Measurements from ENCODE around the gene CYB5D1.

The CYB5D1 gene

GRCh38 chr17:7848739-7849129 lies 9.1 kb upstream of the CYB5D1 start:
- H3K9me3 Mint-ChIP-seq: no peaks in the 10 kb centered on the region
- no peak overlapping the region for H3K4me3 Mint-ChIP-seq
- H3K27me3 Mint-ChIP-seq (ENCODE audit: low read depth): no peaks in the 10 kb centered on the region
- peaks cover 49% of the 10 kb centered on the region for H3K36me3 Mint-ChIP-seq (ENCODE audit: low read depth)
- no peak overlapping the region for H3K27ac Mint-ChIP-seq
- TF ChIP-seq CTCF (IDR thresholded peaks at IDR 0.05; ENCODE audit: unreplicated experiment in 3 of 3): no peak
- H3K4me1 Mint-ChIP-seq: no peaks in the 10 kb centered on the region

DNA sequence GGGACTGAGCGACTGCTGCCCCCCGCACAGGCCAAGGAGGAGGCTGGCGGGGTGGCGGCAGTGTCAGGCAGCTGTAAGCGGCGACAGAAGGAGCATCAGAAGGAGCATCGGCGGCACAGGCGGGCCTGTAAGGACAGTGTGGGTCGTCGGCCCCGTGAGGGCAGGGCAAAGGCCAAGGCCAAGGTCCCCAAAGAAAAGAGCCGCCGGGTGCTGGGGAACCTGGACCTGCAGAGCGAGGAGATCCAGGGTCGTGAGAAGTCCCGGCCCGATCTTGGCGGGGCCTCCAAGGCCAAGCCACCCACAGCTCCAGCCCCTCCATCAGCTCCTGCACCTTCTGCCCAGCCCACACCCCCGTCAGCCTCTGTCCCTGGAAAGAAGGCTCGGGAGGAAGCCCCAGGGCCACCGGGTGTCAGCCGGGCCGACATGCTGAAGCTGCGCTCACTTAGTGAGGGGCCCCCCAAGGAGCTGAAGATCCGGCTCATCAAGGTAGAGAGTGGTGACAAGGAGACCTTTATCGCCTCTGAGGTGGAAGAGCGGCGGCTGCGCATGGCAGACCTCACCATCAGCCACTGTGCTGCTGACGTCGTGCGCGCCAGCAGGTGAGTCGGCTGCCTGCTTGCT lies 8.6 kb upstream of the CYB5D1 start:
- H3K4me3 Mint-ChIP-seq: no peak overlapping the region
- no peak for TF ChIP-seq CTCF (IDR thresholded peaks at IDR 0.05; ENCODE audit: unreplicated experiment in 3 of 3)
- H3K4me1 Mint-ChIP-seq: no peaks in the 10 kb centered on the region
- H3K36me3 Mint-ChIP-seq (ENCODE audit: low read depth): peaks cover 54% of the 10 kb centered on the region
- no peaks in the 10 kb centered on the region for H3K9me3 Mint-ChIP-seq
- no peak overlapping the region for H3K27ac Mint-ChIP-seq
- no peaks in the 10 kb centered on the region for H3K27me3 Mint-ChIP-seq (ENCODE audit: low read depth)

DNA sequence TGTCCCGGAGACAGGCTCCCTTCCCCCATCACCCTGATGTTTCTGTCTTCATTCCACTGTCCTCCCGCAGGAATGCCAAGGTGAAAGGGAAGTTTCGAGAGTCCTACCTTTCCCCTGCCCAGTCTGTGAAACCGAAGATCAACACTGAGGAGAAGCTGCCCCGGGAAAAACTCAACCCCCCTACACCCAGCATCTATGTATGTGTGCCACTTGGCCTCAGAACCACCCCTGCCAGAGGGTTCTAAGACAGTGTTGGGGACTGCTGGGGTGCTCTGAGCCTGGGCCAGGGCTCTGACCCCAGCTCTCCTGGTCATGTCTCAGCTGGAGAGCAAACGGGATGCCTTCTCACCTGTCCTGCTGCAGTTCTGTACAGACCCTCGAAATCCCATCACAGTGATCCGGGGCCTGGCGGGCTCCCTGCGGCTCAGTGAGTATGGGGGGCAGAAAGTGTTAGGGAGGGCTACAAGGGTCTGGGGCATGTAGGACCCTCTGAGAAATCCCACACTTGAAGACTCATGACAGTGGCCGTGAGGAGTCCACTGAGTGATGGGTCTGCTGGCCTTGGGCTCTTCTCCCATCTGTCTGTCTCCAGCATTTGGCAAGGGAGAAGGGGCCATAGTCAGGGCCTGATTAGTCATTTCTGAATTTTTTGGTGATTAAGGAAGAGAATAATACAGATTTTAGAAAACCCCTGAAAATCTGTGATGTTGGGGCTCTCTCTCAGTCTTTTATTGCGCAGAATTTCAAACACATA lies 7.9 kb upstream of the CYB5D1 start:
- Mint-ChIP-seq H3K27me3 (ENCODE audit: low read depth) (no peaks in the 10 kb centered on the region), H3K36me3 (ENCODE audit: low read depth) (peaks cover 54% of the 10 kb centered on the region), H3K4me1 (peaks cover under 1% of the 10 kb centered on the region), H3K27ac (no peak overlapping the region), H3K9me3 (no peaks in the 10 kb centered on the region), H3K4me3 (peak overlapping the region in 1 of 3 experiments; percentile 21)
- no peak for TF ChIP-seq CTCF (IDR thresholded peaks at IDR 0.05; ENCODE audit: unreplicated experiment in 3 of 3)

GRCh38 chr17:7850701-7851437 lies 6.9 kb upstream of the CYB5D1 start:
- H3K27ac Mint-ChIP-seq: no peak overlapping the region
- peaks cover 57% of the 10 kb centered on the region for H3K36me3 Mint-ChIP-seq (ENCODE audit: low read depth)
- H3K4me1 Mint-ChIP-seq: peaks cover 5% of the 10 kb centered on the region
- no peak overlapping the region for H3K4me3 Mint-ChIP-seq
- no peaks in the 10 kb centered on the region for H3K9me3 Mint-ChIP-seq
- peaks cover 3% of the 10 kb centered on the region for H3K27me3 Mint-ChIP-seq (ENCODE audit: low read depth)
- no peak for TF ChIP-seq CTCF (IDR thresholded peaks at IDR 0.05; ENCODE audit: unreplicated experiment in 3 of 3)

DNA sequence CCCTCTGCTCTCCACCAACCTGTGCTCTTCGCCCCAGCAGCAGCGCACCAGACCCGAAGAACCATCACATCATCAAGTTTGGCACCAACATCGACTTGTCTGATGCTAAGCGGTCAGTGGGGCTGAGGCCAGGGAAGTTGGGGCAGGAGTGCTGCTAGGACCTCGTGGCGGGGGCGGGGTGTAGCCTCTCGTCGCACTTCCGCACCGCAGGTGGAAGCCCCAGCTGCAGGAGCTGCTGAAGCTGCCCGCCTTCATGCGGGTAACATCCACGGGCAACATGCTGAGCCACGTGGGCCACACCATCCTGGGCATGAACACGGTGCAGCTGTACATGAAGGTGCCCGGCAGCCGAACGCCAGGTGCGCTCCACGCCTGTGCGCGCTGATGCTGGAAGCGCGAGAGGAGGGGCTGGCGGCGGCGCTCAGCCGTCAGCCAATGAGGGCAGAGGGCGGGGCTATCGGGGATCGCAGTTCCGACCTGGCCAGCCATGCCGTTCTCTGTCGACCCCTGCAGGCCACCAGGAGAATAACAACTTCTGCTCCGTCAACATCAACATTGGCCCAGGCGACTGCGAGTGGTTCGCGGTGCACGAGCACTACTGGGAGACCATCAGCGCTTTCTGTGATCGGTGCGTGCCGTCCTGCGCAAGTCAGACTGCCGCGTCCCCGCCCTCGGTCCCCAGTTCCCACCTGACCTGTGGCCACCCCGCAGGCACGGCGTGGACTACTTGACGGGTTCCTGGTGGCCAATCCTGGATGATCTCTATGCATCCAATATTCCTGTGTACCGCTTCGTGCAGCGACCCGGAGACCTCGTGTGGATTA lies 6.2 kb upstream of the CYB5D1 start:
- peaks cover 5% of the 10 kb centered on the region for H3K4me1 Mint-ChIP-seq
- H3K27ac Mint-ChIP-seq: no peak overlapping the region
- H3K36me3 Mint-ChIP-seq (ENCODE audit: low read depth): peaks cover 54% of the 10 kb centered on the region
- H3K27me3 Mint-ChIP-seq (ENCODE audit: low read depth): peaks cover 3% of the 10 kb centered on the region
- peak overlapping the region in 2 of 3 experiments; percentile 35 to 63 for H3K4me3 Mint-ChIP-seq
- TF ChIP-seq CTCF (IDR thresholded peaks at IDR 0.05; ENCODE audit: unreplicated experiment in 3 of 3): peak; percentile 96 to 98 (median 97)
- H3K9me3 Mint-ChIP-seq: no peaks in the 10 kb centered on the region
